OCI-LY7 (cell line): ENCODE measurements around the gene ZMYND8. TPM values are rescaled to one million over a fixed set of nuclear protein-coding genes. Genes with fewer than 3 reads are reported as not detected.

ENCODE experiments used
- BruUV-seq: library from RNA; stranded (reverse); fragments of 400-500 nt; replicated peaks from 2 replicates; lab custom pipeline; 2021; lab: Mats Ljungman, UMichigan
- CTCF ChIA-PET: fragments of 300-600 bp; sonication (Branson Sonifier 250); formaldehyde crosslinking; loops from one replicate; lab custom pipeline; 2022; ENCODE audit warnings: antibody characterized with exemption; ENCODE audit not compliant: unreplicated experiment; lab: Charles Lee
- POLR2A ChIA-PET: fragments of 300-600 bp; sonication (Branson Sonifier 250); formaldehyde crosslinking; loops from one replicate; lab custom pipeline; 2022; ENCODE audit warnings: antibody characterized with exemption; lab: Charles Lee
- DNase-seq: peaks from one replicate; pipeline ENCODE4 v3.0.0-alpha.2; 2015; ENCODE audit warnings: low spot score
- H2AFZ ChIP-seq: fragments of 200-600 bp; sonication (generic), shearing (Covaris generic); 2 replicates; pipeline ENCODE4 v1.6.1; 2014; ENCODE audit warnings: mild to moderate bottlenecking, antibody characterized with exemption, low read length, moderate library complexity
- H3K27ac ChIP-seq: fragments of 200-600 bp; sonication (generic); 2 replicates; pipeline ENCODE4 v1.5.1; 2014; ENCODE audit warnings: mixed run types, low read depth, mild to moderate bottlenecking, moderate library complexity, low read length, inconsistent platforms; ENCODE audit not compliant: poor library complexity, severe bottlenecking
- H3K36me3 ChIP-seq: fragments of 200-600 bp; sonication (generic); 2 replicates; pipeline ENCODE4 v1.6.1; 2014; ENCODE audit warnings: mild to moderate bottlenecking, antibody characterized with exemption, low read length, moderate library complexity, mixed read lengths; ENCODE audit not compliant: insufficient read depth
- H3K4me1 ChIP-seq: fragments of 200-600 bp; sonication (generic); 2 replicates; pipeline ENCODE4 v1.5.1; 2014; ENCODE audit warnings: mild to moderate bottlenecking, low read length; ENCODE audit not compliant: insufficient read depth, poor library complexity, severe bottlenecking
- H3K4me2 ChIP-seq: fragments of 200-600 bp; sonication (generic); 2 replicates; pipeline ENCODE4 v1.6.1; 2014; ENCODE audit warnings: mild to moderate bottlenecking, low read length
- H3K4me3 ChIP-seq: fragments of 200-600 bp; sonication (generic); 2 replicates; pipeline ENCODE4 v1.5.1; 2014; ENCODE audit warnings: mild to moderate bottlenecking, low read depth, low read length; ENCODE audit not compliant: poor library complexity, severe bottlenecking
- H3K79me2 ChIP-seq: fragments of 200-600 bp; sonication (generic); 2 replicates; pipeline ENCODE4 v1.6.1; 2016; ENCODE audit warnings: low read depth, mild to moderate bottlenecking, low read length, moderate library complexity, mixed read lengths; ENCODE audit not compliant: insufficient read depth
- H3K9me2 ChIP-seq: fragments of 200-600 bp; sonication (generic); 2 replicates; pipeline ENCODE4 v1.6.1; 2016; ENCODE audit warnings: mild to moderate bottlenecking, low read length, mixed read lengths; ENCODE audit not compliant: insufficient read depth
- H3K9me3 ChIP-seq: fragments of 200-600 bp; sonication (generic); 2 replicates; pipeline ENCODE4 v1.6.1; 2014; ENCODE audit warnings: mild to moderate bottlenecking, mixed run types, low read length, mixed read lengths
- H4K20me1 ChIP-seq: fragments of 200-600 bp; sonication (generic); 2 replicates; pipeline ENCODE4 v1.6.1; 2014; ENCODE audit warnings: mild to moderate bottlenecking, antibody characterized with exemption, low read length, moderate library complexity, mixed read lengths; ENCODE audit not compliant: insufficient read depth
- CTCF ChIP-seq: fragments of 200-600 bp; sonication (generic); conservative IDR thresholded peaks from 2 replicates; pipeline ENCODE4 v1.5.1; 2014; ENCODE audit warnings: mild to moderate bottlenecking, antibody characterized with exemption, low read length, moderate library complexity, mixed read lengths
- EZH2phosphoT487 ChIP-seq: fragments of 200-600 bp; sonication (generic); IDR thresholded peaks from 2 replicates; pipeline ENCODE4 v1.6.1; 2018; ENCODE audit warnings: low read depth, borderline replicate concordance, mild to moderate bottlenecking, mixed run types, antibody characterized with exemption, low read length, moderate library complexity, mixed read lengths
- intact Hi-C: fragments of 100-400 bp; cut with micrococcal nuclease; formaldehyde crosslinking; loops from one replicate; pipeline ENCODE4 v1.10.0; 2022; ENCODE audit not compliant: unreplicated experiment
- total RNA-seq, 2 experiments: library from RNA; depleted of rRNA in 1 of 2; stranded (reverse); fragments of >200 nt in 1 of 2; shearing (Covaris generic) in 1 of 2; gene quantifications; 2 replicates each; pipeline ENCODE4 v1.2.3, GENCODE V29; 2014 to 2022

ZMYND8 gene
- total RNA-seq, 2 experiments from 2014 or later = 30.4 to 69.1 TPM

GRCh38 chr20:47320990-47321805, 35.3 kb downstream of the ZMYND8 start:
- POLR2A ChIA-PET = interaction anchor here (0.6 to 0.7 kb wide), 3 partner anchors 17 to 76 kb away, joined by 3 to 7 read pairs (median 4); no protein-coding TSS in a partner anchor

GRCh38 chr20:47319517-47320252, 36.8 kb downstream of the ZMYND8 start:
- TF ChIP-seq EZH2phosphoT487 = no peak
- no peak for TF ChIP-seq CTCF
- H3K9me3 ChIP-seq = no peaks in the 10 kb centered on the region
- H3K27ac ChIP-seq = no peak overlapping the region
- no peak overlapping the region for H3K4me3 ChIP-seq
- peaks cover 98% of the 10 kb centered on the region for H3K79me2 ChIP-seq
- H3K9me2 ChIP-seq = no peaks in the 10 kb centered on the region
- H2AFZ ChIP-seq = no peak overlapping the region
- H3K4me1 ChIP-seq = peaks cover 20% of the 10 kb centered on the region
- H3K4me2 ChIP-seq = no peak overlapping the region
- no TSS peak for BruUV-seq
- ChIA-PET POLR2A (no interaction called here), CTCF (no interaction called here)
- no peak for DNase-seq
- intact Hi-C loops = no loop called here
- H3K36me3 ChIP-seq = peaks cover 58% of the 10 kb centered on the region
- no peaks in the 10 kb centered on the region for H4K20me1 ChIP-seq

More at GRCh38 chr20:47320990-47321805, 35.3 kb downstream of the ZMYND8 start:
- Histone ChIP-seq H2AFZ (no peak overlapping the region), H4K20me1 (no peaks in the 10 kb centered on the region), H3K4me2 (no peak overlapping the region), H3K9me3 (no peaks in the 10 kb centered on the region), H3K4me3 (no peak overlapping the region), H3K27ac (no peak overlapping the region), H3K9me2 (no peaks in the 10 kb centered on the region), H3K79me2 (peaks cover 98% of the 10 kb centered on the region), H3K36me3 (peaks cover 54% of the 10 kb centered on the region), H3K4me1 (peaks cover 20% of the 10 kb centered on the region)
- CTCF ChIA-PET = no interaction called here
- no peak for DNase-seq
- TF ChIP-seq CTCF = no peak
- TF ChIP-seq EZH2phosphoT487 = no peak
- intact Hi-C loops = no loop called here
- BruUV-seq = no TSS peak
